MM.1S (cell line): ENCODE measurements around the gene SLC49A3.

Source experiments
- DNase-seq: peaks from one replicate; pipeline ENCODE4 v3.0.0-alpha.2; 2015
- H2AFZ ChIP-seq: fragments of 300-600 bp; sonication (generic); 2 replicates; pipeline ENCODE4 v1.6.0; 2016; ENCODE audit warnings: antibody characterized with exemption, low read length
- H3F3A ChIP-seq: fragments of 300-600 bp; sonication (generic); 2 replicates; pipeline ENCODE4 v1.6.1; 2016; ENCODE audit warnings: mild to moderate bottlenecking, antibody characterized with exemption, low read length, moderate library complexity, mixed read lengths; ENCODE audit not compliant: insufficient read depth
- H3K27ac ChIP-seq: fragments of 300-600 bp; sonication (generic); 2 replicates; pipeline ENCODE4 v1.5.1; 2016; ENCODE audit warnings: mild to moderate bottlenecking, low read length
- H3K27me3 ChIP-seq: fragments of 300-600 bp; sonication (generic); replicated peaks from 2 replicates; pipeline ENCODE4 v1.6.0; 2016; ENCODE audit warnings: low read length; ENCODE audit not compliant: insufficient read depth
- H3K36me3 ChIP-seq: fragments of 300-600 bp; sonication (generic); replicated peaks from 2 replicates; pipeline ENCODE4 v1.6.1; 2016; ENCODE audit warnings: mild to moderate bottlenecking, low read length, mixed read lengths; ENCODE audit not compliant: insufficient read depth
- H3K4me1 ChIP-seq: fragments of 300-600 bp; sonication (generic); 2 replicates; pipeline ENCODE4 v1.6.1; 2016; ENCODE audit warnings: low read length, mixed read lengths
- H3K4me2 ChIP-seq: fragments of 300-600 bp; sonication (generic); 2 replicates; pipeline ENCODE4 v1.6.0; 2016; ENCODE audit warnings: low read depth, low read length
- H3K4me3 ChIP-seq: fragments of 300-600 bp; sonication (generic); 2 replicates; pipeline ENCODE4 v1.5.1; 2016; ENCODE audit warnings: low read length, mixed read lengths
- H3K79me2 ChIP-seq: fragments of 300-600 bp; sonication (generic); 2 replicates; pipeline ENCODE4 v1.6.1; 2016; ENCODE audit warnings: mixed run types, low read length, mixed read lengths
- H3K9ac ChIP-seq: fragments of 300-600 bp; sonication (generic); 2 replicates; pipeline ENCODE4 v1.6.1; 2016; ENCODE audit warnings: low read length, mixed read lengths
- H3K9me2 ChIP-seq: fragments of 300-600 bp; sonication (generic); replicated peaks from 2 replicates; pipeline ENCODE4 v1.6.1; 2016; ENCODE audit warnings: mild to moderate bottlenecking, low read length, mixed read lengths; ENCODE audit not compliant: insufficient read depth
- H3K9me3 ChIP-seq: fragments of 300-600 bp; sonication (generic); replicated peaks from 2 replicates; pipeline ENCODE4 v1.6.1; 2016; ENCODE audit warnings: mild to moderate bottlenecking, low read length, mixed read lengths; ENCODE audit not compliant: insufficient read depth
- H4K20me1 ChIP-seq: fragments of 300-600 bp; sonication (generic); 2 replicates; pipeline ENCODE4 v1.6.1; 2016; ENCODE audit warnings: mild to moderate bottlenecking, low read length, moderate library complexity, mixed read lengths; ENCODE audit not compliant: insufficient read depth
- CTCF ChIP-seq: fragments of 300-600 bp; sonication (generic); IDR thresholded peaks from 2 replicates; pipeline ENCODE4 v1.5.1; 2016; ENCODE audit warnings: antibody characterized with exemption, low read length, mixed read lengths
- EZH2 ChIP-seq: fragments of 300-600 bp; sonication (generic); optimal IDR thresholded peaks from 2 replicates; pipeline ENCODE3; 2017; ENCODE audit warnings: low read depth, mild to moderate bottlenecking, antibody characterized with exemption, low read length, mixed read lengths
- EZH2phosphoT487 ChIP-seq: fragments of 300-600 bp; sonication (generic); IDR thresholded peaks from 2 replicates; pipeline ENCODE4 v1.6.1; 2018; ENCODE audit warnings: antibody characterized with exemption, low read length

SLC49A3 gene

GRCh38 chr4:678331-679103 lies 10.4 kb downstream of the SLC49A3 start:
- H3K79me2 ChIP-seq = no peaks in the 10 kb centered on the region
- H3K27me3 ChIP-seq = no peaks in the 10 kb centered on the region
- no peaks in the 10 kb centered on the region for H3K4me1 ChIP-seq
- H3K36me3 ChIP-seq = no peaks in the 10 kb centered on the region
- H3K4me3 ChIP-seq = no peak overlapping the region
- no peak for DNase-seq
- H3K9me3 ChIP-seq = no peaks in the 10 kb centered on the region
- no peak overlapping the region for H3K4me2 ChIP-seq
- no peak overlapping the region for H3K27ac ChIP-seq
- no peaks in the 10 kb centered on the region for H4K20me1 ChIP-seq
- TF ChIP-seq EZH2 = no peak
- no peak overlapping the region for H2AFZ ChIP-seq
- H3F3A ChIP-seq = no peaks in the 10 kb centered on the region
- no peak overlapping the region for H3K9ac ChIP-seq
- H3K9me2 ChIP-seq = no peaks in the 10 kb centered on the region

GRCh38 chr4:677431-678293 lies 11.3 kb downstream of the SLC49A3 start:
- Histone ChIP-seq H3K4me1 (no peaks in the 10 kb centered on the region), H3K9me2 (no peaks in the 10 kb centered on the region), H3K9ac (no peak overlapping the region), H3F3A (no peaks in the 10 kb centered on the region), H4K20me1 (no peaks in the 10 kb centered on the region), H3K27me3 (no peaks in the 10 kb centered on the region), H3K4me3 (no peak overlapping the region), H3K79me2 (no peaks in the 10 kb centered on the region), H2AFZ (no peak overlapping the region), H3K9me3 (no peaks in the 10 kb centered on the region), H3K4me2 (no peak overlapping the region), H3K36me3 (no peaks in the 10 kb centered on the region), H3K27ac (no peak overlapping the region)
- DNase-seq = no peak
- TF ChIP-seq EZH2 = no peak
- TF ChIP-seq CTCF = no peak
- no peak for TF ChIP-seq EZH2phosphoT487

GRCh38 chr4:676871-677235 lies 12.1 kb downstream of the SLC49A3 start:
- H3K36me3 ChIP-seq = no peaks in the 10 kb centered on the region
- no peak overlapping the region for H3K27ac ChIP-seq
- H3K9me2 ChIP-seq = no peaks in the 10 kb centered on the region
- H3K4me2 ChIP-seq = no peak overlapping the region
- no peak overlapping the region for H3K9ac ChIP-seq
- H3F3A ChIP-seq = no peaks in the 10 kb centered on the region
- no peaks in the 10 kb centered on the region for H3K27me3 ChIP-seq
- TF ChIP-seq EZH2phosphoT487 = no peak
- TF ChIP-seq EZH2 = no peak
- TF ChIP-seq CTCF = no peak
- no peak overlapping the region for H2AFZ ChIP-seq
- no peaks in the 10 kb centered on the region for H4K20me1 ChIP-seq
- H3K79me2 ChIP-seq = no peaks in the 10 kb centered on the region
- no peaks in the 10 kb centered on the region for H3K4me1 ChIP-seq
- DNase-seq = no peak
- no peaks in the 10 kb centered on the region for H3K9me3 ChIP-seq
- H3K4me3 ChIP-seq = no peak overlapping the region
